ENCODE data around the gene LRRC34. TPM values are rescaled to one million over a fixed set of nuclear protein-coding genes. Genes with fewer than 3 reads are reported as not detected.

Gene LRRC34
- polyA plus RNA-seq, 1 donor (not counting 4 experiments of a cell fraction or from before 2014, with no cell fraction given) = 0.43 TPM

GRCh38 chr3:169857811-169858210 lies 45.1 kb upstream of the LRRC34 start:
- Histone ChIP-seq H3K79me2 (ENCODE audit: control insufficient read depth, insufficient read depth, low read length) (no peaks in the 10 kb centered on the region), H3K9me1 (ENCODE audit: control insufficient read depth, extremely low read depth, insufficient read depth, low read length) (no peaks in the 10 kb centered on the region), H3K36me3 (ENCODE audit: control insufficient read depth in 2 of 2, extremely low read depth in 1 of 2, insufficient read depth in 2 of 2, low read length in 2 of 2) (no peaks in the 10 kb centered on the region), H2AFZ (ENCODE audit: control insufficient read depth, low read length) (no peak overlapping the region), H3K4me3 (ENCODE audit: control insufficient read depth in 2 of 3, extremely low read depth in 1 of 3, insufficient read depth in 2 of 3, low read depth in 1 of 3, low read length in 3 of 3) (no peak overlapping the region), H3K9me3 (ENCODE audit: control insufficient read depth, low read depth, low read length) (no peaks in the 10 kb centered on the region), H4K20me1 (ENCODE audit: control insufficient read depth, extremely low read depth, insufficient read depth, low read length) (no peaks in the 10 kb centered on the region), H3K27ac (ENCODE audit: control insufficient read depth, insufficient read depth, low read length) (no peak overlapping the region), H3K27me3 (ENCODE audit: control insufficient read depth, extremely low read depth, insufficient read depth, low read length) (peaks cover 3% of the 10 kb centered on the region), H3K4me1 (ENCODE audit: control insufficient read depth, extremely low read depth, insufficient read depth, low read length) (no peaks in the 10 kb centered on the region), H3K9ac (ENCODE audit: control insufficient read depth, extremely low read depth, insufficient read depth, low read length) (no peak overlapping the region), H3K4me2 (ENCODE audit: control insufficient read depth, extremely low read depth, insufficient read depth, low read depth, low read length) (no peak overlapping the region)
- TF ChIP-seq EZH2 (IDR thresholded peaks at IDR 0.05; ENCODE audit: low read length) (no peak), CTCF (optimal IDR thresholded peaks at IDR 0.05 in 1 of 3, IDR thresholded peaks at IDR 0.05 in 1 of 3, conservative IDR thresholded peaks at IDR 0.05 in 1 of 3; ENCODE audit: extremely low read depth in 1 of 3, insufficient read depth in 2 of 3, low read length in 3 of 3) (no peak)
- FAIRE-seq = no peak
- dilution Hi-C loops (cut with MboI; ENCODE audit: extremely low pct_ligation_motif_present, low sequenced_read_pairs) = no loop called here
- no peak for DNase-seq (ENCODE audit: low read depth, low spot score)

DNA sequence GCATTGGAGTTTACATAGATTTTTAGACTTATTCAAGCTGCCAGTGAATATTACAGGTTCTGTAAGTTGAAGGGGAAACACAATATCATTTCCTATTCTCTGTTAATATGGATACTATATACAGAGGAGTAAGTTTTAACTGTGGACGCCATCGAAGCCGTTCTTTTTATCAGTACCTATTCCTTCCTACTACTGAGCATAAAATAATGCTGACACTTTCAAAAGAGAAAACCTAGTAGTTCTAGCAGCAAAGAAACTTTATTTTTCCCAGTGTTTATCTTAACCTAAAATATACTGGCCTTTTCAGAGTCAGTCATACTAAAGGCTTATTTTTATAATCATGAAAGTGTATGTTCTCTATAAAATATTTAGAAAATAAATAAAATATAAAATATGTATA lies 42.8 kb upstream of the LRRC34 start:
- no peak overlapping the region for H3K4me2 ChIP-seq (ENCODE audit: control insufficient read depth, extremely low read depth, insufficient read depth, low read depth, low read length)
- no peak for TF ChIP-seq CTCF (optimal IDR thresholded peaks at IDR 0.05 in 1 of 3, IDR thresholded peaks at IDR 0.05 in 1 of 3, conservative IDR thresholded peaks at IDR 0.05 in 1 of 3; ENCODE audit: extremely low read depth in 1 of 3, insufficient read depth in 2 of 3, low read length in 3 of 3)
- TF ChIP-seq EZH2 (IDR thresholded peaks at IDR 0.05; ENCODE audit: low read length) = no peak
- no peak overlapping the region for H3K4me3 ChIP-seq (ENCODE audit: control insufficient read depth in 2 of 3, extremely low read depth in 1 of 3, insufficient read depth in 2 of 3, low read depth in 1 of 3, low read length in 3 of 3)
- no peaks in the 10 kb centered on the region for H3K27me3 ChIP-seq (ENCODE audit: control insufficient read depth, extremely low read depth, insufficient read depth, low read length)
- H3K79me2 ChIP-seq (ENCODE audit: control insufficient read depth, insufficient read depth, low read length) = no peaks in the 10 kb centered on the region
- dilution Hi-C loops (cut with MboI; ENCODE audit: extremely low pct_ligation_motif_present, low sequenced_read_pairs) = no loop called here
- no peaks in the 10 kb centered on the region for H3K9me1 ChIP-seq (ENCODE audit: control insufficient read depth, extremely low read depth, insufficient read depth, low read length)
- DNase-seq (ENCODE audit: low read depth, low spot score) (no peak), FAIRE-seq (no peak)
- H3K4me1 ChIP-seq (ENCODE audit: control insufficient read depth, extremely low read depth, insufficient read depth, low read length) = no peaks in the 10 kb centered on the region
- H3K9ac ChIP-seq (ENCODE audit: control insufficient read depth, extremely low read depth, insufficient read depth, low read length) = no peak overlapping the region
- H3K9me3 ChIP-seq (ENCODE audit: control insufficient read depth, low read depth, low read length) = no peaks in the 10 kb centered on the region
- H3K27ac ChIP-seq (ENCODE audit: control insufficient read depth, insufficient read depth, low read length) = no peak overlapping the region
- no peaks in the 10 kb centered on the region for H4K20me1 ChIP-seq (ENCODE audit: control insufficient read depth, extremely low read depth, insufficient read depth, low read length)
- no peaks in the 10 kb centered on the region for H3K36me3 ChIP-seq (ENCODE audit: control insufficient read depth in 2 of 2, extremely low read depth in 1 of 2, insufficient read depth in 2 of 2, low read length in 2 of 2)
- no peak overlapping the region for H2AFZ ChIP-seq (ENCODE audit: control insufficient read depth, low read length)
